Fibroblast of skin of scalp (primary cell): Measurements from ENCODE around the gene STK32B.
"Not testable (repeated sequence)": the region's sequence is repeated elsewhere in the genome, so short reads cannot be mapped to it uniquely, and the experiment has no call there.

Experiments
- DNase-seq: peaks from one replicate; pipeline ENCODE4 v3.0.0-alpha.2; 2013

STK32B gene

DNA sequence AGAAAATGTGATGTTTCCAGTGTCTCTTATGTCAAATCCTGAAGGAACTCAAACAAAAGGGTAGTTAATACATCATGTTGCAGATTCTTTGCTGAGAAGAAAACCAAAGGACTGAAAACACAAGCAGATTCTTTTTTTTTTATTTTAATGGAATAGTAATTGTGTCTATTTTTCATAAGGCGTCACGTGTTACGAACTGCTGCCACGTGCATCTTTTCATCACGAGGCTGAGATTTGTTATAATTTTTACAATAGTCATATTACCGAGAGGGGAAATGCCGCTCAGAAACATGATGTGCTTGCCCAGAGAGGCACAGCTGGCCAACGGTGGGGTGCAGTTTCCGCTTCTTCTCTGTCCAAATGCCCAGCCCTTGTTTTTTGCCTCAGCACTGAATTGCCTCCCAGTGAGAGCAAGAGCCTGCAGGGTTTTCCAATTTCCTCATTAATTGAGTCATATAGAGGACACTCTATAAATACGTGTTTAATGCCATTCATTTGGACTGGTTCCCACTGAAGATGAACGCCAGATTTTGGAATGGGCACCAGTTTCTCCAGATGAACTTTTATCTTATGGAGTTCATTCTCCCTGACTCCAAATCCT lies 225.3 kb downstream of the STK32B start:
- no peak for DNase-seq

DNA sequence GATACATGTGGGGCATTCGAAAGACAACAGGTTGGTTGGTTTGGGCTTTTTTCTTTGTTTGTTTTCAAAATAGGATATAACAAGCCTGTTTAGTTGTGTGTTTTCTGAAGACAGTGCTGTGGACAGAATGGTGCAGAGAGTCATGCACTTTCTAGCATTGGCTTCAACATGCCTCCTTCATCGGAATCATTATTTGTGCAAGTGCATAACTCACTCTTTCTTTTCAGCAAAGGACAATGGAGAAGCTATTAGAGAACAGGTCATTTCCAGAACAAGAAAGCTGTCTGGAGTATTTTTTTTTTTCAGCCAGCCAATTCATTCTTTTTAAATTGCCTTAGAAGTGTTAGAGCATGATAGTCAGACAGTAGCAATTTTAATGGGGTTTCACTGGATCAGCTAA lies 225.8 kb downstream of the STK32B start:
- no peak for DNase-seq

DNA sequence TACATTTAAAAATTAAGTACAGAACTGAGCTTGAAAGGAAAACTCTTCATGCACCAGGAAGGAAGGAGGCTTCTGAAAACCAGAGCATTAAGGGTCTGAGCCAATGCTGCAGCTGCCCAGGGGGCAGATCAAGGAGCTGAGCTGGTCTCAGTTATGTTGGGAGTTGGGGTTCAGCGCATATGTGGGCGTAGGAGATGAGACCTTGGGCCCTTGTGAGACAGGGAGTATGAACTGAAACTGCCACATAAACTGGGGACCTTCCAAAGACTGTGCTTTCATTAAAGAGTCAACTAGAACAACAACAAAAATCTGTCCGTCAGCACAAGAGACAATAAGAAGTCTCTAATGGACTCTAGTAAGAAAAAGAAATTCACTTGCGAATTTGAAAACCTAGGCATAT lies 226.9 kb downstream of the STK32B start:
- no peak for DNase-seq

DNA sequence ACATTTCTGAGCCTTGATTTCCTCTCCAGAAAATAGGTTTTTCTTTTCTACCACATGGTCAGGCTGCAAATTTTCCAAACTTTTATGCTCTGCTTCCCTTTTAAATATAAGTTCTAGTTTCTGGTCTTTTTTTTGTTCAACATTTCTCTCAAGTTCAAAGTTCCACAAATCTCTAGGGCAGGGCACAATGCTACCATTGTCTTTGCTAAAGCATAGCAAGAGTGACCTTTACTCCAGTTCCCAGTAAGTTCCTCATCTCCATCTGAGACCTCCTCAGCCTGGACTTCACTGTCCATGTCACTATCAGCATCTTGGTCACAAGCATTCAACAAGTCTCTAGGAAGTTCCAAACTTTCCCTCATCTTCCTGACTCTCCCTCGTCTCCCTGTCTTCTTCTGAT lies 228.8 kb downstream of the STK32B start:
- not testable (repeated sequence) for DNase-seq

DNA sequence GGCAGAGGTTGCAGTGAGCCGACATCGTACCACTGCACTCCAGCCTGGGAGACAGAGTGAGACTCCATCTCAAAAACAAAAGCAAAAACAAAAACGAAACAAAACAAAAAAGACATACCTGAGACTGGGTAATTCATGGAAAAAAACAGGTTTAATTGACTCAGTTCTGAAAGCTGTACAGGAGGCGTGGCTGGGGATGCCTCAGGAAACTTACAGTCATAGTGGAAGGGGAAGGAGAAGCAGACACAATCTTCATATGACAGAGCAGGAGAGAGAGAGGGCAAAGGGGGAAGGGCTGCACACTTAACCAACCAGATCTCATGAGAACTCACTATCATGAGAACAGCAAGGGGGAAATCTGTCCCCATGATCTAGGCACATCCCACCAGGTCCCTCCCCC lies 229.5 kb downstream of the STK32B start:
- DNase-seq: no peak

DNA sequence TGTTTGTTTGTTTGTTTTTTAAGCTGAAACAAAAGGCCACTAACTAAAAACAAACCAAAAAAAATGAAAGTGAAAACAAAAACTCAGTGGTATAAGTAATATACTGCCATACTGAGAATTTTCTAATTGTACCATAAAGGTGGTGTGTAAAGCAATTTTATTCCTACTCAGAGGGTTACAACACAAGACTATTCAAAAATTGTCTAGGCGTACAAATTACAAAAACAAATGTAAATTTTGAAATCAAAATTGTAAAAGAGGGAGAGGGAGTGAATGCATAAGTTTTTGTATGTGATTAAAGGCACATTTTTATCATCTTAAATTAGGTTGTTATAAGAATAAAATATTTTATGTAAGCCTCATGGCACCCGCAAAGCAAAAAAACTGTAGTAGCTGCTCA lies 232.6 kb downstream of the STK32B start:
- no peak for DNase-seq

DNA sequence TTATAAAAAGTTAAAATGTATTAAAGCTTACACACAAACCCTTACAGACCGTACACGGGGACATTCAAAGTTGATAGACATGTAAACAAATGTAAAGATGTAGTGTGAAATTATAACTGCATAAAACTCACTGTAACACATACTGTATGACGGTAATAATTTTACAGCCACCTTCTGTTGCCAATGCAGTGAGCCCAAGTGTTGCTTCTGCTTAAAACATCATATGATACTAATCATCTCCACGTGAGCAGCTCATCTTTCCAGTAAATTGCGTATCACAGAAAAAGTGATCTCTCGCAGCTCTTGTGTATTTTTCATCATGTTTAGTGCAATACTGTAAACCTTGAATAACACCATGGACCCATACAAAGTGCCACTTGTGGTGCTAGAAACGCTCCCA lies 233.2 kb downstream of the STK32B start:
- no peak for DNase-seq

DNA sequence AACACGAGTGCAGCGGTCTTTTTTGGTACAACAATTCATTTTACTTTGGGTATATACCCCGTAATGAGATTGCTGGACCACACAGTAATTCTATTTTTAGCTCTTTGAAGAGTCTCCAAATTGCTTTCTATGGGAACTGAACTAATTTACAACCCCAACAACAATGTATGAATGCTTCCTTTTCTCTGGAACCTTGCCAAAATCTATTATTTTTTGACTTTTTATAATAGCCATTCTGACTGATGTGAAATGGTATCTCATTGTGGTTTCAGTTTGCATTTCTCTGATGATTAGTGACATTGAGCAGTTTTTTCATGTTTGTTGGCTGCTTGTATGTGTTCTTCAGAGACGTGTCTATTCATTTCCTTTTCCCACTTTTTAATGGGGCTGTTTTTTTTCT lies 240.8 kb downstream of the STK32B start:
- peak; percentile 32 for DNase-seq

DNA sequence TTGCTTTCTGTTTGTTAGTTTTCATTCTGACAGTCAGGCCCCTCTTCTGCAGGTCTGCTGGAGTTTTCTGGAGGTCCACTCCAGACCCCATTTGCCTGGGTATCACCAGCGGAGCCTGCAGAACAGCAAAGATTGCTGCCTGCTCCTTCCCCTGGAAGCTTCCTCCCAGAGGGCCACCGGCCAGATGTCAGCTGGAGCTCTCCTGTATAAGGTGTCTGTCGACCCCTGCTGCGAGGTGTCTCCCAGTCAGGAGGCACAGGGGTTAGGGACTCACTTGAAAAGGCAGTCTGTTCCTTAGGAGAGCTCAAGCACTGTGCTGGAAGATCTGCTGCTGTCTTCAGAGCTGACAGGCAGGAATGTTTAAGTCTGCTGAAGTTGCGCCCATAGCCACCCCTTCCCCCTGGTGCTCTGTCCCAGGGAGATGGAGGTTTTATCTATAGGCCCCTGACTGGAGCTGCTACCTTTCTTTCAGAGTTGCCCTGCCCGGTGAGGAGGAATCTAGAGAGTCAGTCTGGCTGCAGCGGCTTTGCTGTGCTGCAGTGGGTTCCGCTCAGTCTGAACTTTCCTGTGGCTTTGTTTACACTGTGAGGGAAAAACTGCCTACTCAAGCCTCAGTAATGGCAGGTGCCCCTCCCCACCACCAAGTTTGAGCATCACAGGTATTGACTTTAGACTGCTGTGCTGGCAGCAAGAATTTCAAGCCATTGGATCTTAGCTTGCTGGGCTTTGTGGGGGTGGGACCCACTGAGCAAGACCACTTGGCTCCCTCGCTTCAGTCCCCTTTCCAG lies 246.9 kb downstream of the STK32B start:
- DNase-seq: not testable (repeated sequence)

DNA sequence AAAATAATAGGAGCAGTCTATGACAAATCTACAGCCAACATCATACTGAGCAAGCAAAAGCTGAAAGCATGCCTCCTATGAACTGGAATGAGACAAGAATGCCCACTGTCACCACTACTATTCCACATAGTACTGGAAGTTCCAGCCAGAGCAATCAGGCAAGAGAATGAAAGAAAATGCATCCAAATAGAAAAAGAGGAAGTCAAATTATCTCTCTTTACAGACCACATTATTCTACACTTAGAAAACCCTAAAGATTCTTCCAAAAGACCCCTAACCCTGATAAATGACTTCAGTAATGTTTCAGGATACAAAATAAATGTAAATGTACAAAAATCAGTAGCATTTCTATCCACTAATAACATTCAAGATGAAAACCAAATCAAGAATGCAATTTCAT lies 249.0 kb downstream of the STK32B start:
- no peak for DNase-seq

DNA sequence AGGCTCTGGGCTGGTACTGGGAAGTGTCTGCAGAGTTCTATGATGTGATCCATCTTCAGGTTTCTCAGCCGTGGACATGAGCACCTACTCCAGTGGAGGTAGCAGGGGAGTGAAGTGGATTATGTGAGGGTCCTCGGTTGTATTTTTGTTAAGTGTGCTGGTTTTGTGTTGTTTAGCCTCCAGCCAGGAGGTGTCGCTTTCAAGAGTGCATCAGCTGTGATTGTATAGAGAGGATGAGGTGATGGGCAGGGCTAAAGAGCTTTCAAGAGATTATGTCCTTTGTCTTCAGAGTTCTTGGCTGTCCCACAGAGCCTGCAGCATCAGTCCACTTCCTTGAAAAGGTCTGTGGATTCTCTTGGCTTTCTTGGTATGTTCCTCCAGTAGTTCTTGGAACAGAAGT lies 256.6 kb downstream of the STK32B start:
- DNase-seq: no peak

DNA sequence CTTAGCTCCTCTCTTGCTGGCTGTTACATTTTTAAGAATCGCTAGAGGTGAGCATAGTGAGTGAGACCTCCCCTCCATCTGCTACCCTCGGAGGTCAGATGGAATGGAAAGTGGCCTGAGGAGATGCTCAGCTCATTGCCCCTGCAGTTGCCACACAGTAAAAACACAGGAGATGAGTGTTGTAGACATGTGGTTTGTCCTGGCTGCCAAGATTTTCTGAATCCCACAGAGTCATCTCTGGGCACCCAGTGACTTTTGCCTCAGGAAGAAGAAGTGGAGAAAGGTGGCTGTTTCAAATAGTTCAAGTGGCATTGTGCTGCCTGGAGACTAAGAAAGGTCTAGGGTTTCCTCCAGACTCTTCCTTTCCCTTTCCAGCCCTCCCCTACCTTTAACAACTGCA lies 271.0 kb downstream of the STK32B start:
- DNase-seq: no peak

DNA sequence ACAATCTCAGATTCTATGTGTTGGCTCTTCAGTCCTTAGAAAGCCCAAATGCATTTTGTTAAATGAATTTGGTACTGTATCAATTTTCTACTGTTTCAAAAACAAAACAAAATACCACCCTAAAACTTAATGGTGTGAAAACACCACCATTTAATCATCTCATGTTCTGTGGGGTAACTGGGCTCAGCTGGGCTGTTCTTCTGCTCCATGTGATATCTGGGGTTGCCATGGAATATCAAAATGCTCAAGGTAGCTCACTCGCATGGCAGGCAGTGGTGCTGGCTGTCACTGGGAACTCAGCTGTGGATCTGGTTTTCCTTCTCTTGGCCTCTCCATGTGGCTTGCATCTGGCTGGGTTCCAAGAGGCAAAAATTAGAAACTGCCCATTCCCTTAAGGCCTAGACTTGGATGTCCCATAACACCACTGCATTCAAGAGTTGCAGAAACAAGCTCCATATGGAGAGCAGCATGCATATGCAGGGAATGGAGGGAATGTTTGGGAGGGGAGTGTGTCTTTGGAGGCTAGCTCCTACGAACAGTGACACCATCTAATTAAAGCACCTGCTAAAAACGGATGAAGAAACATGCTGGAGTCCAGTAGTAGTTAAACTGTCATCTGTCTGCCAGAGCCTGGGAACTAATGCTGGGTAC lies 279.2 kb downstream of the STK32B start:
- DNase-seq: no peak

DNA sequence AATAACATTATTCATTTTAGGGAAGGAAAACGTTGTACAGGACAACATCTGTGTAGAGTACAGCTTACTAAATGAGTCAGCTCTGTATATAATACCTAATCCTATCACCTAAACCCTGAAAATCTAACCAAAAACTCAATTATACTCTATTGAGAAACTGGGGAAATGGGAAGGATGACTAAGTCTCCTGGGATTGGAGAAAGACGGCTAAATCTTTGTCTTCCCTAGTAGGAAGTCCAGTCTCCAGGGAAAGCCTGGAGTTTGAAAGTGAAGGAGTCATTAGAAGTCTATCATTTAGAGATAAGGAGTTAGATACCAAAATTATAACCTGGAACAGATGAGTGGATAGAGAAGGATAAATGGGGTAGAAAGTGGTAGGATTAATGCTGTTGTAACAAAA lies 286.5 kb downstream of the STK32B start:
- peak; percentile 40 for DNase-seq

DNA sequence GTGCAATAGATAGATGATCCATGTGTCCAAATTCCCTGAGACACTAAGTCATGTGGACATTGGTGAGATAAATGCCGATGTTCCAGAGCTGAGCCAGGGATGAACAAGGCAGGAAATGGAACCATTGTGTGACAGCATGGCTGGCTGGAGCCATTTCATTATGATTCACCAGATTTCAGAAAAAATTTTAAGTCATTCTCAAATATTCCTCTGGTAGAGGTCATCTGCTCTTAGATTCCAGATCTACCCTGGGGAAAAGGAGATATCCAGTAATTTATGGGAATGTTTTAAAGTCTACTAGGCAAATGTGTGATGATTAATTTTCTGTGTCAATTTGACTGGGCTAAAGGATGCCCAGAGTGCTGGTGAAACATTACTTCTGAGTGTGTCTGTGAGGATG lies 287.3 kb downstream of the STK32B start:
- peak; percentile 88 for DNase-seq

DNA sequence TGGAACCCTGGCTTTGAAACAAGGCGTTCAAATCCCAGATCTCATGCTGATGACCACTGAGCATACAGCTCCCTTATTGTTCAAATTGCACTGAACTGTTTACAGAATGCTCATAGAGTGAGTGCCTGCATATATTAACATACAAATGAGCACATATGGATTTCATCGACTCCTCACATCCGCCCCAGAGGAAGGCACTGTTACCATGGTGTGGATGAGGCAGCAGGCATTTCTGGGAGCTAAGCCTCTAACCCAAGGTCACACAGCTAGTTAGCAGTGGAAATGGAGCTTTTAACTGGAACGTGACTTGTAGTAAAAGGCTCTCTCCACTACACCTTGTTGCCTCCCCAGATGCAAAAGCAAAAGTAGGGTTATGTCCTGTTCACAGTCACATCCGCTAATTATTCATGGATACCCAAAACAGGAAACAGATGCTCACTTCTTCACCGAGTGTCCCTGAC lies 289.7 kb downstream of the STK32B start:
- DNase-seq: peak; percentile 46

DNA sequence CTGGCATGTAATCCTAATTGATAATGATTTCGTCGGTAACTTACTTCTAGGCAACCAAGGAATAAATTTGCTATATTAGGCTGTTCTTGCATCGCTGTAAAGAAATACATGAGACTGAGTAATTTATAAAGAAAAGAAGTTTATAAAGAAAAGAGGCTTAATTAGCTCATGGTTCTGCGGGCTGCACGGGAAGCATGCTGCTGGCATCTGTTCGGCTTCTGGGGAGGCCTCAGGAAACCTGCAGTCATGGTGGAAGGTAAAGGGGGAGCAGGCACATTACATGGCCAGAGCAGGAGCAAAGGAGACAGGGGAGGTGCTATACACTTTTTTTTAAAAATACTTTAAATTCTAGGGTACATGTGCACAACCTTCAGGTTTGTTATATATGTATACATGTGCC lies 290.2 kb downstream of the STK32B start:
- no peak for DNase-seq

DNA sequence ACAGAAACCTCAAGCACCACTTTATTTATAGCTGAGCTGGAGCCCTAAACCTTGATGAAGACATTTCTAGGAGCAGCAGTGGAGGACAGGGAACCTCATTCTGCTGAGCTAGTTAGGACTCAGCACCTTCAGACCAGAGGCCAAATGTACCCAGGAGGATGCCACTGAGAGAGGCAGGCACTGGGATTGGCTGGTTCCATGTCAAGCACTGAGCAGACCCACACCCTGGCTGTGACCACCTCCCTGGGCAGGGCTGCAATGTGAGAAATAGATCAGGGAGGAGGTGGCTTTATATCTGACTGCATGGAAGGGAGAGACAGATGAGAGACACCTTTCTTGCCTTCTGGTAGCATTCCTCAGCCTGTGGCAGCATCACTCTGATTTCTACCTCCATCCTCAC lies 304.6 kb downstream of the STK32B start:
- no peak for DNase-seq

DNA sequence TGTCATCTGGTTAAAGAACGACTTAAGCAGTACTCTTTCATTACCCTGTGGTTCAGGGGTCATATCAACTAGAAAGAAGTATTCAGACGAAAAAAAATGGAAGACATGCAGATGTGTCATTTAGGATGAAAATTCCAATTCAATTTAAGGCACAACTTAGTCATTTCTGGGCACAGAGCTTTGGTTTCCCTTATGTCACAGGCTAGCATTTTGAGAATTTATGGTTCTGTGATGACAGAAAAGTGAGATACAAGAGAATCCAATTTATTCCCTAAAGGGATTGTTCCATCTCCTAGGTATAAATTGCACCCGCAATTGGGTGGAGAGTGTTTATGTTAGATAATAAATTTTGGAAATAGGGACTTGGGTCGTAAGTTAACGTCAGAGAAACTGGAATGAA lies 306.6 kb downstream of the STK32B start:
- DNase-seq: no peak

DNA sequence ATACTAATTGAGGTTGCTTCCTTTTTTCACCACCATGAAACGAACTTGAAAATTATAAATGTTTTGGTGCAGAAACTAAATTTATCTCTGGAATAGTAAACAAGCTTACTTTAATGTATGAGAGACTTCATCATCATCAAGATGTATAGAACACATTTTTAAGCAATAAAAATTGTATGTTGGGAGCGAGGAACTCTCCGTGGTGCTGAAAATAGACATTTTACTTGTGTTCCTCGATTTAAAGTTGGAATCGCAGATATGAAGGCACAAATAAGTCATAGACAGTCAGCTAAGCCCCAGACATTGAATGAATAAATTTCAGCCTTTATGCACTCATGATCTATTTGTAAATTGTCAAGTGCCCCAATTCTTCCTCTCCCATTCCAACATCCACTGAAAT lies 310.7 kb downstream of the STK32B start:
- peak; percentile 53 for DNase-seq

DNA sequence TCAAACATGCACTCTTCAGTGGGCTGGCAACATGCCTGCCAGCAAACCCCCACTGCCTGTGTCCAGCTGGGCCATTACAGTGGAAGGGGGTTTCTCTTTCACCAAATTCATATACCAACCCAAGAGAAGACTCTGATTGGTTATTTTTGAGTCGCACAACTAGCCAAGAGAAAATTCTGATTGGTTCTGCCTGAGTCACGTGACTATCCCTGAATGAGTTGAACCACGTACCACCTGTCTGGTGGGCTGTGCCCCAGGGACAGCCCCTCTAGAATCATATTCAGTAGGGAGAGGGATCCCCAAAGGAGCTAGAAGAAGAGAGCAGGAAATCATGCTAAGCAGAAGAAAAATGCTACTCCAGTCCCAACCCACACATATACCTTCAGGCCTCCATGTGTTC lies 313.1 kb downstream of the STK32B start:
- DNase-seq: no peak

DNA sequence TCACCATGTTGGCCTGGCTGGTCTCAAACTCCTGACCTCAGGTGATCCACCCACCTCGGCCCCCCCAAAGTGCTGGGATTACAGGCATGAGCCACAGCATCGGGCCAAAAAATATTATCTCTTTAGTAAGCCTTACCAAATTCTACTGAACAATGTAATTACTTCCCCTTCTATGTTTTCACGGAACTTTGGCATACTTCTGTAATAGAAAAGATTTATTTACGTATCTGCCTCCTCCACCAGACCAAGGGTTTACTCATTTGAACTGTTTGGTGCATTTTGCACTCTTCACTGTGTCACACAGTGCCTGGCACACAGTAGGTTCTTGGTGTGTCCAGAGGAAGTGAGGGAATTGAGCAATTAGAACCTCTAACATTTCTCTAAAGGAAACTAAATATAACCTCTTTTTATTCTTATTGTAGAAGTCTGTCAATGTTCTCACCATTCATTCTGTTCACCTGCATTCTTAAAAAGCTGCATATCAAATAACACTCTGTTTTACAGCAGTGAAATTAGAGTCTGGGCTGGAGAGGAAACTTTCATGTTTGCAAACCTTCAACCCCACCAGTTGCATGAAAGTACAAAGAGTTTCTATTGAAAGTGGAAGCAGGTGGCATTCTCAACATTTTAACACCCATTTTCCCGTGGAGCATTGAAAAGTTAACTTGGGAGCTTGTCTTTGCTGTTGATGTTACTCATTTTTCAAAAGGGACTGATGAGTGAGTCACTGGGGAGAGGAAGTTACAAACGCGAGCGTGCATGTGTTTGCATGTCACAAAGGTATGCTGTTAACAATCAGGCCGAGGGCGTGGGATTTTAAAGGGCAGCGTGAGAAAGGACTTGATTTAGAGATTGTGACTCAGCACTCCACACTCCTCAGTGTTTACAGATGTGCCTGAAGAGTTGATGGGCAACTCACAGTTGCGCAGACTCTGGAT lies 314.1 kb downstream of the STK32B start:
- DNase-seq: peak; percentile 94

DNA sequence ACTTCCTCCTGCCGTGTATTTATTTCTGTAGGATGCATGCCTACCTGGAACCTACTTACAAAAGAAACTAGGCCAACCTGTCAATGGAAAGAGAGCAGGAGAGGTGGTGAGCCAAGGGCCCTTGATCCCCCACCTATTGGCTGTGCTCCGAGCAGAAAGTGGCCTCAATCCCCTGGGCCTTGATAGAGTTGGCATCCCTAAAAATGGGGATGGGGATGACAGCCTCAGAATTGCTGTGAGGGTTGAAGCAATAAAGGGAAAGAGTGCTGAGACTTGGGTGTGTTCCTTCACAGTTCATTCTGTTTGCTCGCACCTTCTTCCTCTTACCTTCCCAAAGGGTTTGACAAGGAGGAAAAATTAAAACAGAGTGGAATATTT lies 314.7 kb downstream of the STK32B start:
- no peak for DNase-seq
